Femur (tissue), 1 donor: ENCODE results near the gene MBOAT1.

Experiments used
- DNase-seq: peaks from one replicate; pipeline ENCODE4 v3.0.0-alpha.2; 2017

MBOAT1 gene

DNA sequence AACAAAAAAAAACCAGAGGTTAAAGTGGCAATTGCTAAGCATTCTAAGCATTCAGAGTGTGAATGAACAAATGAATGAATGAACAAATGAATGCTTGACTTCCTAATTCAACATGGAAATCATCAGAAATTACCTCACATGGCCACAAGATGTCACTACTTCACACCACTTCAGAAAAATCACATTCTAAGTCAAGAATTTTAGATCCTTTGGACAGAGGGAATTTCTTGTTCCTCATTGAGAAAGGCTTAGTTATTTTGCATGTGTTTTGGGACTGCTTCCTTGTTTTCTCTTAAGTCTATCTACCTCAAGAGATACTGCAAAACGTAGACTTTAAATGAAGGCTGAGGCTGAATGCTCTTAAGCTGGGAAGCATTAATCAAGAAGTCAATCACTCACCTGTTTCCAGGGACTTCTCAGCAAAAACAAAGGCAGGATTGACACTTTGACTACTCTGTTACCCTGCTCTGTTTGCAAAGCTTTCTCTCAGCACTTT is 120.2 kb downstream of the MBOAT1 start:
- no peak for DNase-seq

DNA sequence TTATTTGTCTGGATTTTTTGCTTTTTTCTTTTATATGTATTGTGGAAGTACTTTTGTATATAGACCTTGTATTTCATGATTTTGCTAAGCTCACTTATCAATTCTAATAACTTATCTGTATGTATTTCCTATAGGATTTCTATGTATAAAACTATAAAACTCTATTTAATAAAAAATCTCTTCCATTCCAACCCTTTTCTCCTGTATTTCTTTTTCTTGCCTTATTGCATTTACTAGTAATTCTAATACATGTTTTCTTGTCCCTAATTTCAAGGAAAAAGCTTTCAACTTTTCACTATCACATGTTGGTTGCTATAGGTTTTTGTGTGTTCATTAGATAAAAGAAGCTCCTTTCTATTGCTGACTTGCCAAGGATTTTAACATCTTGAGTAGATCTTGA is 125.3 kb downstream of the MBOAT1 start:
- DNase-seq: no peak

DNA sequence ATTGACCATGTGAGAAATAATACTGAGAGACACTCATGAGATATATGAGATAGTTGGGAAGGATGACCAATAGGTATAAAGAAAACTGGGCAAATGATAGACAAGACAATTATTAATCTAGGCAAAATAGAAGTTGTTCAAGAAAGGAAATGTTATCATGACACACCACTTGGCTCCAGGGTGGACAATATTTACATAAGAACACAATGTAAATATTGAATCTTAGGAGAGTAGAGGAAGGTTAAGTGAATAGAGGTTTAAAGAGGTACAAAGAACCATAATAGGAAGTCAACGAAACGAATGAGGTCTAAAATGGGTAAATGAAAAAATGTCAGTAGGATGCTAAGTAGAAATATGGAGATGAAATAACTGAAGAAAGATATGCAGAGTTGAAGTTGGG is 126.5 kb downstream of the MBOAT1 start:
- no peak for DNase-seq

DNA sequence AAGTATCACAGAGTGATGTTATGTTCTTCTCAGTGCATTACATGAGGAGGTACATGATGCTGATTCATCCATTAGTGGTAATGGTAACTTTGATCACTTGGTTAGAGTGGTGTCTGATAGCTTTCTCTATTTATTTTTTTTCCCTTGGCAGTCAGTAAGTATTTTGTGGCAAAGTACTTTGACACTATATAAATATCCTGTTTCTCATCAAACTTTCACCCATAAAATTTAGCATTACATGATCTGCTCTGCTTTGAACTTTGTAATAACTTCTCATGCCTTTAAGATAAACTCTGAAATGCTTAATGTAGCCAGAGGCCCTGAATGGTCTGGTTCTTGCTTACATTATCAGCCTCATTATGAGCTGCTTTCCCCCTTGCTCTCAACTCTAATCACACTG is 127.9 kb downstream of the MBOAT1 start:
- DNase-seq: no peak

DNA sequence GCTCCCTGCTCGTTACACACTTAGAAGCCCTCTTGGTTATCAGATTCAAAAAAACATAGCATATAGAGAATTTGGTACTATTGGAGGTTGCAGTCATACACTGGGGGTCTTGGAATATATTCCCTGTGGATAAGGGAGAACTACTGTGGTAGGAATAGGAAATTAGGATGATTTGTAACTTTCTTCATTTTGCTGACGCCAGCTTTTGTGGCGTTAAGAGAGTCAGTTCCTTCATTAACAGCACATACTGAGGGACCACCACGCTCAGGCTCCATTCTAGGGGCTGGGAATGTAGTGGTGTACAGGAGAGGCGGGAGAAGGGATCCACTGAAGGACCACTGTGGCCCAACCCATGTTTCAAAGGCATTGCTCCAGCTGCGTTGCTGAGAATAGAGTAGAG is 140.3 kb downstream of the MBOAT1 start:
- DNase-seq: no peak

DNA sequence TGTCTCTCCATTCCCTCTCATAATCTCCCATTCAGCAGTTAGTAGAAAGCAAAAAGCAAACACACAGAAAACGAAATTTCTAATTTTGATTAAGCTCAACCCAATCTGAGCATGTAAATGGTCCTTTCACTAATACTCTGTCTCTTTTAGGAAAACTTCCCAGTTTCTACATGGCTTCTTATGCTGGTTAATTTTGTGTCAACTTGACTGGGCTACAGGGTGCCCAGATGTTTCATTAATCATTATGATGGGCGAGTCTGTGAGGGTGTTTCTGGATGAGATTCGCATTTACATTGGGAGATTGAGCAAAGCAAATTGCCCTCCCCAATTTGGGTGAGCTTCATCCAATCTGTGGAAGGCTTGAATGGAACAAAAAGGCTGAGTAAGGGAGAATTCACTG is 142.2 kb downstream of the MBOAT1 start:
- no peak for DNase-seq

DNA sequence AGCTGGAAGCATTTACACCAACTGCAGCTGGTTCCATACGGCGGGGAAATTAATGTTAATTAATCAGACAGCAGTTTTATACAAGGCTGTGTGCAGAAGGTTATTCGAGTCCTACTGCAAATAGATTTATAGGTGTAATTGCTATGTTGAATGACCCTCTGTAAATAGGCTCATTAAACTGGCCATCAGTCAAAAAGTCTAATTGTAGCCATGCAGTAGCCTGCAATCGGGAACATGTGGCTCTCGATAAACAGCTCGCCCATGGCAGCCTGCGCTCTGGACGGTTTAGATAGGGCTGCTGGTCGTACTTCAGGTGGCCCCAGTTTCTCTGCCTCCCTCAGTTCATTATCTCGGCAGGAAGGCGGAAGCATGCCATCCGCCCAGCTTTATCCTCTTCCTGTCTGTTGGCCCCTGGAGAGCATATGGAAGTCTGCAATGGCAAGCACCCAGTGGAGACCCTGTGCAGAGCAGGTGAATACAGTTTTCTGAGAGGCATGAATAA is 143.2 kb downstream of the MBOAT1 start:
- no peak for DNase-seq

DNA sequence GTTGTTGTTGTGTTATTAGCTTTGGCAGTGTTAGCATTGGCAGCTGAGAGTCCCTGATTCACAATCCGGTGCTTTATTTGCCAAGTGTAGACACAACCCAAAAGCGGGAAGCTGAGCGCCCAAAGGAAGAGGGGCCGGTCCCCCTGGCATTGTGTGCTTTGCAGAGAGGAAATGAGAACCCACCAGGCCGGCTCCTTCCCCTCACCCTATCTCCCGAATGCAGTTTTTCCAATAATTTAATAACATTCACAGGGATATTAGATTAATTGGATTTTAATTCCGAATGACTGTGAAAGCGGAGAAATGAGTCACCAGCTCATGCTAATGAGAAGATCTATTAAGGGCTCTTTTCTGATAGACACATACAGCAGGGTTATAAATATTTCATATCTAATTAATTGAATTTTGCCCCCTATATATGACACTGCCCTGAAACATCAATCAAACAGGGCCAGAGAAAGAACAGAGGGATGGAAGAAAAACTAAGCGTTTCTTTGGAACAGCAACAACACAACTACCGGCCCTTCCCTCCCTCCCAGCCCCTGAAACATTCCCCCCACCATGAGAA is 143.8 kb downstream of the MBOAT1 start:
- DNase-seq: no peak

DNA sequence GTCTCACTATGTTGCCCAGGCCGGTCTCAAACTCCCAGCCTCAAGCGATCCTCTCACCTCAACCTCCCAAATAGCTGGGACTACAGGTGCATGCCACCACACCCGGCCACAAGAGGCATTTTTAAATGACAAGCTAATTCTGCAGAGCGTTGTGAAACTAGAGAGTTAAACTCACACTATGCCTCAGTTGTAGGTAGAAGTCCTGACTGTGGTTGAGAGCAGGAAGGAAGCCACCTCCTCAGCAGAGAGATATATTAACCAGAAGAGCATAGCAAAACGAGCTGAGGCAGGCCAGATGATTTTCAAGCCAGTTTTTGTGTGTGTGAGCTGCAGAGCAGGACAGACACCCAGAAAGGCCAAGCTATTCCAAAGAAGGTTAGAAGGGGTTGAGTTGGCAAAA is 150.3 kb downstream of the MBOAT1 start:
- no peak for DNase-seq

DNA sequence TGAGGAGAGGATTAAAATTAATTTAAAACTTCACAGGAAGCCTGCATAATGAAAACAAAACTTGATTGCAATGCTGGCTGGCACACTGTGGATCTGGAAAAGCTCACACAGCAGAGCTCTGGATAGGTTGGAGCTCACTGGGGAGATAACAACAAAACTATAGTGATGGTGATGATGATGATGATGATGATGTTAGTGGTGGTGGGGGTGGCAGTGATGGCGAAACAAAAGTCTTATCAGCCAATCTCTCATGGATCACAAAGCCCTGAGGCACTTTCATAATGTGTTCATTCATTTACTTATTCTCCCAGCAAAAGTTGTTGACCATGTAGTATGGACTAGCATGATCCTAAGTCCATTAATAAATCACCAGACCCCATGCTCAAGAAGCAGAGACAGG is 152.0 kb downstream of the MBOAT1 start:
- DNase-seq: no peak

DNA sequence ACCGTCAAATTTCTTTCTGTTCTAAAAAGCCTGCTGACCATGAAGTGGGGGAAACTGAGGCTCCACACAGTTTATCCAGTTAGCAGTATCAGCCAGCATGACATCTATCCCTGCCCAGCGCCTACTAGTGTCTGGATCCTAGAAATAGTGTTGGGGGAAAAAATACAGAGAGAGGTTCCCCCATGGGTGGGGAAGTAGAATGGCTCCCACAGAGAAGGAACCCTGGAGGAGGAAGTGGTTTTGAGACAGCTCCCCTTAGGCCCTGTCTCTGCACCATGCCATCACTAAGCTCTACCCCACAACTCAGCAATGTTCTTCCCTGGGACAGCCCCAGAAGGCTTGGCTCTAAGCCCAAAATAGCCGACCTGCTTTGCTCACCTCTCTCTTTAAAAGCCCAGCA is 153.4 kb downstream of the MBOAT1 start:
- no peak for DNase-seq

DNA sequence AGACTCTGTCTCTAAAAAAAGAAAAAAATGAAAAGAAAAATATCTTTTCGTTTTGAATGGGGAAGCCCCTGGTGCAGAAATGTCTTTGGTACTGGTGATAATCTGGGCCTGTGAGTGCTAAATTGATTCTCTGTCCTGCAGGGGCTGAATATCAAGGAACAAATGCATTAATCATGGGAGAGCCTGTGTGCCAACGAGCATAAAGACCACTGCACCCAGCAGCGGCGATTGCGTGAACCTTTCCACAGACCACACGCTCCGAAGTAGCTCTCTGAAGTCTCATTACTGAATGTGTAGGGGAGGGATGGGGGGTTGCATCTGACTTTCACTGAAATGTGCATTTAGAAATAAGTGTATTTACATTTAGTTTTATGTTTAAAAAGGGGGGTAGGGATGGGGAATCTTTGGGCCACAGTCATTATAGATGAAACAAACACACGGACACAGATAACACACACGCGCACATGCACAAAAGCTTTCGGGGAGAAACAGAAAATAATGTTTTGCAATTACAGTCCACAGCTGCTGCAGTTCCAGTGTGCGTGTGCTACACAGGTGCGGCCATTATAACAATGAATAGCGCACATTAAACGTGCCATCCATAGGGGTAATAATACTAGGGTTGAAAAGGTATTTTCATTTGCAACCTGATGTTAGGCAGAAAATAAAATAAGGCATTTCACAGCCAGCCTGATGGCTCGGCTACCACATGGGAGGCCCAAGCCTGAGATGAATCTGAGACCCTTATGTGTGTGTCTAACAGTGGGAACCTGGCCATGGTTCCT is 154.0 kb downstream of the MBOAT1 start:
- DNase-seq: no peak

DNA sequence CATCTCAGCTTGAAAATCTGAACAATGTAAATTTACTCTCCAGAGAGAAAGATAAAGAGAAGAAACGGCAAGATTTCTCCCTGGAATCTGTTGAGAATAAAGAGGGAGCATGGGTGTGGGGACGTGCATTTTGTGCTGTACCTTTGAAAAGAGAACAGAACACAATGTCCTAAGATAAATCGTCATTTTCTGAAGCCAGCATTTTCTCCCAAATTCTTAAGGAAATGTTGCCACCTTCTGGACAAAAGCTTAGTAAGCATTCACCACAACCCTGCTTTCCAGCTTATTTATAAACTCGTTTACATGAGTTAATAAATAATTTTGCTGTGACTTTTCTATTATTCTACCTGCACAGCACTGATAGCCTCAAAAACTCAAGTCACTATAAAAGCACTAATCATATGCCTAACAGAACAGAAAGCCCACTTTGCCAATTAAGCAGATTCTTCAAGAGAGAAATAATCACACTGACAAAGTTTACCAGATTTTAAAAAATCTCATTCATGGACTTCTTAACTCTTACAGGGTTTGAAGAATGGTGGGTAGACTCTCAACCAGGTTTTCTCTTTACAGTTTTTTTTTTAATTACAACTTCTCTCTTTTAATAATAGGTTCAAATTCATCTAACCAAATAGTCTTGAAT is 155.8 kb downstream of the MBOAT1 start:
- DNase-seq: no peak

DNA sequence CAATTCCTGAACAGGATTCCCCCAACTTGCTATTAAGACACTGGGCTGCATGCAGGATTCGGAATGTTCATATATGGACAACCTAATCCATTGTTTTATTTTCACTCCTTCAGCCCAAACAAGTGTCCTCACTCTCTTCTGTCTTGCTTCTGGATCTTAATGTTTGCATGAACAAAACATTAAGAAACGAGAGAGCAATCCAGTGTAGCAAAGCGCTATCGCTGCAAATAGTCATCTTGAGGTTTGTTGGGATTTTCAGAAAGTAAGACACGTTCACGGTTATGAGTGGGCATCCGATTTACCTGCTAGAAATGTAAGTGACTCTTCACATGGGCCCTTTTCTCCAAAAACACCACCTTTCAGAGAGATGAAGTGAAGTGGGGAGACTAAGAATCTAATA is 156.4 kb downstream of the MBOAT1 start:
- DNase-seq: no peak
